HG02798 (cell line): ENCODE results near the gene SORBS1.

ENCODE experiments used
- ATAC-seq: cut with Tn5 transposase; IDR thresholded peaks from one replicate; pipeline ENCODE4 v1.9.1; 2021; ENCODE audit warnings: mild to moderate bottlenecking; ENCODE audit not compliant: unreplicated experiment, poor library complexity

Gene SORBS1

GRCh38 chr10:95445223-95445836, 115.8 kb downstream of the SORBS1 start:
- ATAC-seq = no peak

- no peak for ATAC-seq
Measured at GRCh38 chr10:95444792-95445191, 116.4 kb downstream of the SORBS1 start.

- ATAC-seq = no peak
Measured at GRCh38 chr10:95443636-95444035, 117.5 kb downstream of the SORBS1 start.

GRCh38 chr10:95442341-95442740, 118.8 kb downstream of the SORBS1 start:
- no peak for ATAC-seq

GRCh38 chr10:95441547-95441923, 119.6 kb downstream of the SORBS1 start:
- ATAC-seq = peak; percentile 25

- peak; percentile 91 for ATAC-seq
Measured at GRCh38 chr10:95440756-95441546, 120.2 kb downstream of the SORBS1 start.

GRCh38 chr10:95440038-95440725, 121.0 kb downstream of the SORBS1 start:
- ATAC-seq = no peak

- ATAC-seq = no peak
Measured at GRCh38 chr10:95438781-95439180, 122.4 kb downstream of the SORBS1 start.

- no peak for ATAC-seq
Measured at GRCh38 chr10:95437669-95438068, 123.5 kb downstream of the SORBS1 start.

- no peak for ATAC-seq
Measured at GRCh38 chr10:95435548-95436279, 125.5 kb downstream of the SORBS1 start.

- no peak for ATAC-seq
Measured at GRCh38 chr10:95434583-95434982, 126.6 kb downstream of the SORBS1 start.

GRCh38 chr10:95431900-95432342, 129.2 kb downstream of the SORBS1 start:
- peak; percentile 73 for ATAC-seq

GRCh38 chr10:95430231-95430951, 130.8 kb downstream of the SORBS1 start:
- ATAC-seq = peak; percentile 77

- no peak for ATAC-seq
Measured at GRCh38 chr10:95429639-95430038, 131.5 kb downstream of the SORBS1 start.

GRCh38 chr10:95428701-95429100, 132.5 kb downstream of the SORBS1 start:
- ATAC-seq = no peak

- no peak for ATAC-seq
Measured at GRCh38 chr10:95426482-95426881, 134.7 kb downstream of the SORBS1 start.

- ATAC-seq = no peak
Measured at GRCh38 chr10:95425592-95426465, 135.3 kb downstream of the SORBS1 start.

- ATAC-seq = no peak
Measured at GRCh38 chr10:95423164-95424005, 137.8 kb downstream of the SORBS1 start.
